NCI-H748 treated with DMSO at 0.1 percent for 48 hours (cell line): Measurements from ENCODE around the gene RAD51C.
"Not testable (repeated sequence)": the region's sequence is repeated elsewhere in the genome, so short reads cannot be mapped to it uniquely, and the experiment has no call there.

ENCODE experiments used
- DNase-seq: peaks from one replicate; lab custom pipeline; 2025; lab: John Stamatoyannopoulos, UW

RAD51C gene

DNA sequence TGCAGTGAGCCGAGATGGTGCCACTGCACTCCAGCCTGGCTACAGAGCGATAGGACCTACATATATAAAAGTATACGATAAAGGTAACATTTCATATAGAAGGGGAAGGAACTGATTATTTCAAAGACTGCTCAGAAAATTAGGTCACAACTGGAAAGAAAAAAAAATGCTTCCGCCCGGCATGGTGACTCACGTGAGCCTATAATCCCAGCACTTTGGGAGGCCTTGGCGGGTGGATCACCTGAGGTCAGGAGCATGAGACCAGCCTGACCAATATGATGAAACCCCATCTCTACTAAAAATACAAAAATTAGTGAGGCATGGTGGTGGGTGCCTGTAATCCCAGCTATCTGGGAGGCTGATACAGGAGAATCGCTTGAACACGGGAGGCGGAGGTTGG is 8.4 kb upstream of the RAD51C start:
- no peak for DNase-seq

DNA sequence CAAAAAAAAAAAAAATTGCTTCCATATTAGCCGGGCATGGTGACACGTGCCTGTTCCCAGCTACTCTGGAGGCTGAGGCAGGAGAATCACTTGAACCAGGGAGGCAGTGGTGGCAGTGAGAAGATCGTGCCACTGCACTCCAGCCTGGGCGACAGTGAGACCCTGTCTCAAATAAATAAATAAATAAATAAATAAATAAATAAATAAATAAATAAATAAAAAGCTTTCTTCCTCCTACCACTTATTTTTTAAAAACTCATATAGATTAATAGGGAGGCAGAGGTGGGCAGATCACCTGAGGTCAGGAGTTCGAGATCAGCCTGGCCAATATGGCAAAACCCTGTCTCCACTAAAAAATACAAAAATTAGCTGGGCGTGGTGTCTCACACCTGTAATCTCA is 7.9 kb upstream of the RAD51C start:
- DNase-seq, result not testable (repeated sequence)

DNA sequence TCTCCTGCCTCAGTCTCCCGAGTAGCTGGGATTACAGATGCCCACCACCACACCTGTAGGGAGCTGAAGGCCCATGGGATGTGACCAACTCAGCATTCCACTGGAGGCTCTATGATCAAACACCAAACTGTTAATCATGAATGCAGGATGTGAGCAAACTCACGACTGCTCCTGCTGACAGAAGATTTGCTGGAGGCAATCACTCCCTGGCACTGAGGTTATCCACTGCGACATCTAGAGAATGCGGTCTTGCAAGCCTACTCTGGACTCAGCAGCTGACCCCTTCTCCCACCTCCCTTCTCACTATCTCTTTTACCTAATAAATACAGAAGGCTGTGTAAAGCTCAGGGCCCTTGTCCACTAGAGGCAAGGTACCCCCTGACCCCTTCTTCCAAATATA is 5.4 kb upstream of the RAD51C start:
- DNase-seq, result no peak

GRCh38 chr17:58688521-58688920 is 3.9 kb upstream of the RAD51C start:
- DNase-seq, result no peak

- DNase-seq, result not testable (repeated sequence)
Observed at GRCh38 chr17:58690033-58690432, 2.4 kb upstream of the RAD51C start.

- no peak for DNase-seq
Observed at GRCh38 chr17:58691701-58692238, 632 bp upstream of the RAD51C start, which contains the start of gene TEX14. TSS of gene TEX14 (minus strand) at chr17:58692045. CDS start at chr17:58652001, 40,044 bp downstream.

GRCh38 chr17:58693208-58693607 is 806 bp downstream of the RAD51C start:
- no peak for DNase-seq

DNA sequence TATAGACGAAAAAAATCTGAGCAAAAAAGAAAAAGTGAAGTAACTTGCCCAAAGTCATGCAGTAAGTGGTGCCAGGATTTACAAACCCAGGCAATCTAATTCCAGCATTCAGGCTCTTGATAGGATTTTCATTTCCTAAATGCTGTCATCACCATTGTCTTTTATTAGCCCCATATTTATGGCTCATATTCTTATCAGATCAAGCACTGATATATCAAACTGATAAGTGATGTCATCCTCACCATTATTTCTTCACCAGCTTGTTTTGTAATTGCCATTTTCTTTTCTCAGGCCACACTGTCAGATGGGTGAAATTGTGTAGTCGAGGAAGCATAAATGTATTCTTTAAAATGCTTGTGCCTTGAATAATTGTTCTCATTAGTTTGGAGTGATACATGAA is 1.3 kb downstream of the RAD51C start:
- DNase-seq, result no peak

DNA sequence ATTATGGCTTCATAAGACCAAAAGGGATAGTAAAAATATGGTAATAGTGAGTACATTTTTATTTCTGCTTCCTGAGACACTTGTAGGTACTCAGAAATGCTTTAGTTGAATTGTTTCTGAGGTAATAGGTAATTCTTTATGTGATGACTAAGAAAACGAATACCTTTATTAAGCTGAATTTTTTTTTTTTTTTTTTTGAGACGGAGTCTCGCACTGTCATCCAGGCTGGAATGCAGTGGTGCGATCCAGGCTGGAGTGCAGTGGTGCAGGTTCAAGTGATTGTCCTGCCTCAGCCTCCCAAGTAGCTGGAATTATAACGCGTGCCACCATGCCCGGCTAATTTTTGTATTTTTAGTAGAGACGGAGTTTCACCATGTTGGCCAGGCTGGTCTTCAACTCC is 1.9 kb downstream of the RAD51C start:
- no peak for DNase-seq

- DNase-seq, result no peak
Observed at GRCh38 chr17:58694826-58695225, 2.4 kb downstream of the RAD51C start.

GRCh38 chr17:58699771-58700170 is 7.4 kb downstream of the RAD51C start:
- no peak for DNase-seq

DNA sequence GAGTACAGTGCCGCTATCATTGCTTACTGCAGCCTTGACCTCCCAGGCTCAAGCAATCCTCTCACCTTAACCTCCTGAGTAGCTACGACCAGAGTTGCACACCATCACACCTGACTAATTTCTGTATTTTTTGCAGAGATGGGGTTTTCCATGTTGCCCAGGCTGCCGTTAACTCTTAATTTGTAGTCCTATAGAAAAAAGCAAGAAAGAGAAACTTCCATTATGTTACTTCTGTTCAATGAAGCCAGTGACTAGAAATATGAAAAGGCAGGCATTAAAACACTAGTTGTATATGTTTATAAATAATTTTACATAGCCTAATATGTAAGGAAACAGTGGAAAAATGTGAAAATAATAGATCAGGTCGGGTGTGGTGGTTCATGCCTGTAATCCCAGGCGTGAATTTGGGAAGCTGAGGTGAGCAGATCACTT is 9.7 kb downstream of the RAD51C start:
- DNase-seq, result no peak

GRCh38 chr17:58702708-58703107 is 10.3 kb downstream of the RAD51C start:
- no peak for DNase-seq

- DNase-seq, result no peak
Observed at GRCh38 chr17:58703137-58703915, 10.9 kb downstream of the RAD51C start.

- DNase-seq, result no peak
Observed at GRCh38 chr17:58703916-58704286, 11.5 kb downstream of the RAD51C start.

DNA sequence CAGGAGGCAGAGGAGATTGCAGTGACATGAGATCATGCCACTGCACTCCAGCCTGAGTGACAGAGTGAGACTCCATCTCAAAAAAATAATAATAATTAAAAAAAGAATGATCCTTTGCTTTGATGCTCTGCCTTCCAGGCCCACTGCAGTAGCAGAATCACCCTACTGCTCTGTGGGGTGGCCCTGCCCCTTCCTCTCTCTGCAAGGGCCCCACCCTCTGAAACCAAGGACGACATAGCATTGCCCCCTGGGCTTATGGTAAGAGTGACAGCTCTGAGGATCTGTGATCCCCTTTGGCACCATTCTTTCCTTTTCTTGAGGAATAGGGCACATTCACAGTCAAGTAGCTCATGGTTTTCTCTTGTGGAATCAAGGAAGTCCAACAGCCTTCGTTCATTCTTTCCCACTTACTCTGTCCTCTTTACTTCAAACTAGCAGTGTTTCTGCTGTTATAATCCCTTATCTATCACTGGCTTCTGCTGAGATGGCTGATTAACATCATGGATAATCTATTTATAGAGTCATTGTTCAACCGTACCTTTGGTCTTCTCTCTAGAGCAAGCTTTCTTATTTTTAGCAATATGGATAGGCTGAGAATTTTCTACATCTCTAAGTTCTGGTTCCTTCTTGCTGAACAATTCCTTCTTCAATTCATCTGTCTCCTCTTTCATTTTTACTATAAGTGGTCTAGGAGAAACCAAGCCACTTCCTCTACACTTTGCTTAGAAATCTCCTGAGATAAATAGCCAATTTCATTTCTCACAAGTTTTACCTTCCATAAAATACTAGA is 14.1 kb downstream of the RAD51C start:
- no peak for DNase-seq

DNA sequence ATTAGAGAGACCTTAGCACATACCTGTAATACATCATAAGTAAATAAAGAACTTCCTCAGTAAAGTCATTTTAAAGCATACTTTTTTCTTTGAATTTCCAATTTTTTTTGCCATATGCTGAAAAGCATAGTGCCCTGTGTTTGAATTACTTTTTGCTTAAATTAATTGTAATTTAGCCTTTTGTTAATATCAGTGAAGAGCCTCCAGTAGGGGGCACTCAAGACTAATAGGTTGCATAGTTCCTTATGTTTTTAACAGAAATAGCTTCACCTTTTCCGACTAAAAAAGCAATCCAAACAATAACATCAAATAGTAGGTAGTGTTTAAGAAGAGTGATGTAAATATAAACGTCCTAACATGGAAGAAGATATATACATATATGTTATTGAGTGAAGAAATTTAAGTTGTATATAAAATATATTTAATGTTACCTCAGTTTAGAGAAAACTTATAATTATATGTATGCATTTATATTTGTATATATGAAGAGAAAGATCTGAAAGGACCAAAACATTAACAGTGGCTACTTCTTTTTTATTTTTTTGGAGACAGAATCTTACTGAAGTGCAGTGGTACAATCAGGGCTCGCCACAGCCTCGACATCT is 18.6 kb downstream of the RAD51C start:
- DNase-seq, result peak; percentile 43

DNA sequence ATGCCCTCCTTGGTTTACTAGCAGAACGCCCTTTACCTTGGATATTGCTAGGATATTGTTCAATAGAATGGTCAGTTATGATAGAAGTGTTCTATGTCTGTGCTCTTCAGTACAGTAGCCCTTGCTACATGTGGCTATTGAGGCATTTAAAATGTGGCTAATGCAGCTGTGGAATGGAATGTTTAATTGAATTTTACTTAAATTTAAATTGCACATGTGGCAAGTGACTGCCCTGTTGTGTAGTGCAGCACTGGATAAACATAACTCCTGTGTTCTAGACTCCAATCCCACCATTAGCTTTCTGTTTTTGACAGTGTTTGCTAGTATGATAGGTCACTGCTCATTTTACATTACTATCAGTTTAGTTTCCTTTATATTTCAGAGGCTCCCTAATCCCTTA is 29.9 kb downstream of the RAD51C start:
- no peak for DNase-seq

- DNase-seq, result no peak
Observed at GRCh38 chr17:58722696-58723095, 30.3 kb downstream of the RAD51C start.

GRCh38 chr17:58728798-58729197 is 36.4 kb downstream of the RAD51C start:
- DNase-seq, result no peak

DNA sequence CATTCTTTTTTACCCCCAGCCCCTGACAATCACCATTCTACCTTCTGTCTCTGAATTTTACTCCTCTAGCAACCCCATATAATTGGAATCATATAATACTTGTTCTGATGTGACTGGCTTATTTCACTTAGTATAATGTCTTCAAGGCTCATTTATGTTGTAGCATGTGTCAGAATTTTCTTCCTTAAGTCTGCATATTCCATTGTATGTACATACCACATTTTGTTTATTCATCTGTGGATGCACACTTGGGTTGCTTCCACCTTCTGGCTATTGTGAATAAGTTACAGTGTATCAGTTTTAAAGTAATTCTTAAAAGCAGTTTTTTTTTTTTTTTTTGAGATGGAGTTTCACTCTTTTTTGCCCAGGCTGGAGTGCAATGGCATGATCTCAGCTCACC is 38.5 kb downstream of the RAD51C start:
- no peak for DNase-seq

- no peak for DNase-seq
Observed at GRCh38 chr17:58734040-58734439, 41.6 kb downstream of the RAD51C start.

DNA sequence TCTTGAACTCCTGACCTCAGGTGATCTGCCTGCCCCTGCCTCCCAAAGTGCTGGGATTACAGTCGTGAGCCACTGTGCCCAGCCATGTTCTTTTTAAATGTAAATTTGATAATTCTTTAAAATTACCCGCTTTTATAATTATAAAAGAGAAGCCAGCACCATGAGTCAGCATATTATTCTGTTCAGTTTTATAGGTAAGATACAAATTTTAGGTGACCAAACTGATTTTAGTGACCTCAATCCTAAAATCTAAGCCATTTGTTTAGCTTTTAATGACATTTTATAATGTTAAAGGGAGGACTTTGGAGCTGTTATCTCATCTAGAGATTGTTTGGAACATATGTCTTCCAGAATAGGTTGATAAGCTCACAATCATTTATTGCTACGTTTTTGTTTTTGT is 42.4 kb downstream of the RAD51C start:
- DNase-seq, result no peak
